ENCODE measurements around the gene MAP2K5. TPM values are rescaled to one million over a fixed set of nuclear protein-coding genes. Genes with fewer than 3 reads are reported as not detected.

The MAP2K5 gene
- total and polyA plus RNA-seq, 9 of the 15 experiments (the other 6 are each of a cell fraction or from before 2014, with no cell fraction given) = 0.41 to 16.5 (median 7.5) TPM

DNA sequence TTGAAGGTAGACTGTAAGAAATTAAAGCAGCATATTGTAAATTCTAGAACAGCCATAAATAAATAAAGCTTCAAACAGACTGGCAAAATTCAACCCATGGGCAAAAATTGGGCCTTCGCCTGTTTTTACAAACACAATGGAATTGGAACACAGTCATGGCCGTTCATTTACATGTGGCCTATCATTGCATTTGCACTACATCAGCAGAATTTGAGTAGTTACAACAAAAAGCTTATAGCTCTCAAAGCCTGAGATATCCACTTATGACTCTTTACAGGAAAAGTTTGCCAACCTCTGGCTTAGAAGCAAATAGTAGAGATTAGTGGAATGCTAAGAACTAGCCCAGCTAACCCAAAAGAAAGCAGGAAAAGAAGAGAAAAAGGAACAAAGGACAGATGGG is 143.2 kb downstream of the MAP2K5 start (continued):
- TF ChIP-seq E2F3 (CRISPR knock-in tag; IDR thresholded peaks at IDR 0.05) = no peak

DNA sequence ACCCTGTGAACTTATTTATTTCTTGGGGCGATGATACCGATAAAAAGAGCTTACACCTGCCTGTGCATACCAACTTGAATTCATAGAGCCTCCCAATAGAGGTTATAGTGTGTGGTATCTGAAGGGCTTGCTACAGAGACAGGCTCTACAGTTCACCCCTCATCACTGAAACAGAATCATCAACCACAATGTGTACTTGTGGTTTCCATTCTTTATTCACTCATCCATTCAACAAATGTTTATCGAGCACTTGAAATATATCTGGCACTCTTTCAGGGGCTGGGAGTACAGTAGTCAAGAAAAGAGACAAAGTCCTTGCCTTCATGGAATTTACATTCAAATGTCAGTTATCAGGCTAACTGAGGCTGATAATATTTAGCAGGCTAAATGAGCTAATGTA is 148.4 kb downstream of the MAP2K5 start:
- FAIRE-seq = no peak
- H3K9me3 ChIP-seq (replicated peaks; ENCODE audit: control insufficient read depth, insufficient read depth, low read depth, low read length) = peaks cover 2% of the 10 kb centered on the region
- no peaks in the 10 kb centered on the region for H4K20me1 ChIP-seq (replicated peaks; ENCODE audit: control insufficient read depth, insufficient read depth, low read length)
- in situ Hi-C loops (cut with MboI) (no loop called here), intact Hi-C loops (cut with micrococcal nuclease) (no loop called here)
- no peak overlapping the region for H3K9ac ChIP-seq (ENCODE audit: insufficient read depth in 1 of 2, low read depth in 2 of 2, low read length in 2 of 2)
- H3K4me1 ChIP-seq (replicated peaks in 1 of 2; ENCODE audit: control insufficient read depth in 2 of 2, insufficient read depth in 2 of 2, low read length in 2 of 2) = no peaks in the 10 kb centered on the region
- ATAC-seq = no peak
- 27% methylated on average over 3 of the region's 3 CpGs for WGBS (ENCODE audit: insufficient coverage, low coverage, missing lambda C conversion rate)
- ChIA-PET POLR2A (no interaction called here), CTCF (ENCODE audit: low intra/inter-chr PET ratio) (no interaction called here)
- DNase-seq (ENCODE audit: extremely low read depth in 1 of 4, low spot score in 3 of 4) = no peak
- H3K4me2 ChIP-seq (ENCODE audit: insufficient read depth, low read length) = no peak overlapping the region
- H3K79me2 ChIP-seq (ENCODE audit: control insufficient read depth, insufficient read depth, low read length) = no peaks in the 10 kb centered on the region
- H3K27me3 ChIP-seq (ENCODE audit: control insufficient read depth in 2 of 2, insufficient read depth in 2 of 2, low read length in 2 of 2) = no peaks in the 10 kb centered on the region
- H3K9me1 ChIP-seq (ENCODE audit: control insufficient read depth, insufficient read depth, low read length) = no peaks in the 10 kb centered on the region
- no peak overlapping the region for H3K27ac ChIP-seq (ENCODE audit: extremely low read depth, low read depth, low read length)
- TF ChIP-seq, protein P1, sequence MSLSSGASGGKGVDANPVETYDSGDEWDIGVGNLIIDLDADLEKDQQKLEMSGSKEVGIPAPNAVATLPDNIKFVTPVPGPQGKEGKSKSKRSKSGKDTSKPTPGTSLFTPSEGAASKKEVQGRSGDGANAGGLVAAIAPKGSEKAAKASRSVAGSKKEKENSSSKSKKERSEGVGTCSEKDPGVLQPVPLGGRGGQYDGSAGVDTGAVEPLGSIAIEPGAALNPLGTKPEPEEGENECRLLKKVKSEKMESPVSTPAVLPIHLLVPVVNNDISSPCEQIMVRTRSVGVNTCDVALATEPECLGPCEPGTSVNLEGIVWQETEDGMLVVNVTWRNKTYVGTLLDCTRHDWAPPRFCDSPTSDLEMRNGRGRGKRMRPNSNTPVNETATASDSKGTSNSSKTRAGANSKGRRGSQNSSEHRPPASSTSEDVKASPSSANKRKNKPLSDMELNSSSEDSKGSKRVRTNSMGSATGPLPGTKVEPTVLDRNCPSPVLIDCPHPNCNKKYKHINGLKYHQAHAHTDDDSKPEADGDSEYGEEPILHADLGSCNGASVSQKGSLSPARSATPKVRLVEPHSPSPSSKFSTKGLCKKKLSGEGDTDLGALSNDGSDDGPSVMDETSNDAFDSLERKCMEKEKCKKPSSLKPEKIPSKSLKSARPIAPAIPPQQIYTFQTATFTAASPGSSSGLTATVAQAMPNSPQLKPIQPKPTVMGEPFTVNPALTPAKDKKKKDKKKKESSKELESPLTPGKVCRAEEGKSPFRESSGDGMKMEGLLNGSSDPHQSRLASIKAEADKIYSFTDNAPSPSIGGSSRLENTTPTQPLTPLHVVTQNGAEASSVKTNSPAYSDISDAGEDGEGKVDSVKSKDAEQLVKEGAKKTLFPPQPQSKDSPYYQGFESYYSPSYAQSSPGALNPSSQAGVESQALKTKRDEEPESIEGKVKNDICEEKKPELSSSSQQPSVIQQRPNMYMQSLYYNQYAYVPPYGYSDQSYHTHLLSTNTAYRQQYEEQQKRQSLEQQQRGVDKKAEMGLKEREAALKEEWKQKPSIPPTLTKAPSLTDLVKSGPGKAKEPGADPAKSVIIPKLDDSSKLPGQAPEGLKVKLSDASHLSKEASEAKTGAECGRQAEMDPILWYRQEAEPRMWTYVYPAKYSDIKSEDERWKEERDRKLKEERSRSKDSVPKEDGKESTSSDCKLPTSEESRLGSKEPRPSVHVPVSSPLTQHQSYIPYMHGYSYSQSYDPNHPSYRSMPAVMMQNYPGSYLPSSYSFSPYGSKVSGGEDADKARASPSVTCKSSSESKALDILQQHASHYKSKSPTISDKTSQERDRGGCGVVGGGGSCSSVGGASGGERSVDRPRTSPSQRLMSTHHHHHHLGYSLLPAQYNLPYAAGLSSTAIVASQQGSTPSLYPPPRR (CRISPR knock-in tag; IDR thresholded peaks at IDR 0.05; ENCODE audit: borderline replicate concordance) = no peak
- TF ChIP-seq RBM17 (IDR thresholded peaks at IDR 0.05; ENCODE audit: borderline replicate concordance, low read depth, low read length) (no peak), PBX2 (CRISPR knock-in tag; IDR thresholded peaks at IDR 0.05; ENCODE audit: low read depth) (no peak), PBX2 (tag; conservative IDR thresholded peaks at IDR 0.05; ENCODE audit: low read depth) (no peak), HEY1 (CRISPR knock-in tag; IDR thresholded peaks at IDR 0.05; ENCODE audit: borderline replicate concordance) (no peak), ZSCAN29 (IDR thresholded peaks at IDR 0.05) (no peak), STAT5A (IDR thresholded peaks at IDR 0.05; ENCODE audit: borderline replicate concordance, low read length) (no peak), SMARCA5 (IDR thresholded peaks at IDR 0.05) (no peak), LEF1 (IDR thresholded peaks at IDR 0.05) (no peak), CC2D1A (IDR thresholded peaks at IDR 0.05) (no peak), HMBOX1 (IDR thresholded peaks at IDR 0.05) (no peak), CAMTA2 (CRISPR knock-in tag; conservative IDR thresholded peaks at IDR 0.05) (no peak)
- H3K36me3 ChIP-seq (ENCODE audit: control insufficient read depth, insufficient read depth, low read length) = no peaks in the 10 kb centered on the region
- no peak overlapping the region for H3K4me3 ChIP-seq
- BruUV-seq (replicated peaks) = no TSS peak
- no peak overlapping the region for H2AFZ ChIP-seq (ENCODE audit: low read depth, low read length)
